Brain microvascular endothelial cell (primary cell): ENCODE results near the gene SLC19A1.

ENCODE experiments used
- DNase-seq: peaks from one replicate; pipeline ENCODE4 v3.0.0-alpha.2; 2020
- H3K27ac ChIP-seq: fragments of 250-450 bp; sonication (Bioruptor Pico); 2 replicates; pipeline ENCODE4 v1.5.1; 2020; ENCODE audit warnings: mild to moderate bottlenecking, moderate library complexity
- H3K27me3 ChIP-seq: fragments of 250-450 bp; sonication (Bioruptor Pico); replicated peaks from 2 replicates; pipeline ENCODE4 v1.5.1; 2020; ENCODE audit warnings: mild to moderate bottlenecking
- H3K36me3 ChIP-seq: fragments of 250-450 bp; sonication (Bioruptor Pico); replicated peaks from 2 replicates; pipeline ENCODE4 v1.5.1; 2020; ENCODE audit warnings: mild to moderate bottlenecking
- H3K4me3 ChIP-seq: 2 replicates; pipeline ENCODE4 v1.5.1; 2011; ENCODE audit warnings: low read depth, mild to moderate bottlenecking, control low read depth, low read length, moderate library complexity
- CTCF ChIP-seq: IDR thresholded peaks from 2 replicates; pipeline ENCODE4 v1.5.1; 2011; ENCODE audit warnings: low read depth, mild to moderate bottlenecking, moderate library complexity, low read length, control low read depth, inconsistent platforms; ENCODE audit errors: missing control alignments
- in situ Hi-C: cut with HindIII; loops from 2 replicates; pipeline ENCODE4 v1.10.0; 2017; ENCODE audit warnings: low sequenced_read_pairs, low pct_ligation_motif_present

Gene SLC19A1

GRCh38 chr21:45468051-45468970, 73.9 kb downstream of the SLC19A1 start:
- TF ChIP-seq CTCF, result no peak
- in situ Hi-C loops, result no loop called here
- no peak overlapping the region for H3K27ac ChIP-seq
- no peak for DNase-seq
- no peaks in the 10 kb centered on the region for H3K27me3 ChIP-seq
- peaks cover 22% of the 10 kb centered on the region for H3K36me3 ChIP-seq
- no peak overlapping the region for H3K4me3 ChIP-seq

GRCh38 chr21:45467221-45467779, 74.9 kb downstream of the SLC19A1 start:
- Histone ChIP-seq H3K27ac (no peak overlapping the region), H3K27me3 (no peaks in the 10 kb centered on the region), H3K4me3 (no peak overlapping the region), H3K36me3 (peaks cover 18% of the 10 kb centered on the region)
- in situ Hi-C loops, result no loop called here
- DNase-seq, result peak; percentile 22
- no peak for TF ChIP-seq CTCF

GRCh38 chr21:45466330-45467220, 75.7 kb downstream of the SLC19A1 start:
- in situ Hi-C loops, result no loop called here

GRCh38 chr21:45465611-45466329, 76.5 kb downstream of the SLC19A1 start:
- Histone ChIP-seq H3K36me3 (peaks cover 18% of the 10 kb centered on the region), H3K27ac (no peak overlapping the region), H3K4me3 (no peak overlapping the region), H3K27me3 (no peaks in the 10 kb centered on the region)
- in situ Hi-C loops, result no loop called here
- TF ChIP-seq CTCF, result no peak
- no peak for DNase-seq

More at GRCh38 chr21:45466330-45467220, 75.7 kb downstream of the SLC19A1 start:
- no peak overlapping the region for H3K27ac ChIP-seq
- TF ChIP-seq CTCF, result no peak
- DNase-seq, result no peak
- H3K4me3 ChIP-seq, result no peak overlapping the region
- peaks cover 18% of the 10 kb centered on the region for H3K36me3 ChIP-seq
- H3K27me3 ChIP-seq, result no peaks in the 10 kb centered on the region

- in situ Hi-C loops, result no loop called here
- no peaks in the 10 kb centered on the region for H3K27me3 ChIP-seq
- H3K4me3 ChIP-seq, result no peak overlapping the region
- no peak for TF ChIP-seq CTCF
- DNase-seq, result no peak
- peaks cover 20% of the 10 kb centered on the region for H3K36me3 ChIP-seq
- H3K27ac ChIP-seq, result no peak overlapping the region
Measured at GRCh38 chr21:45465105-45465504, 77.1 kb downstream of the SLC19A1 start.
